K562 (cell line): ENCODE measurements around the gene CHL1. TPM values are rescaled to one million over a fixed set of nuclear protein-coding genes. Genes with fewer than 3 reads are reported as not detected.

ENCODE experiments used
- ATAC-seq: fragments of 200-7000 bp; cut with Tn5 transposase; 3 replicates; pipeline ENCODE4 v1.9.1; 2020; ENCODE audit warnings: moderate library complexity
- BruUV-seq: library from RNA; stranded (reverse); fragments of 400-500 nt; replicated peaks from 2 replicates; lab custom pipeline; 2021; lab: Mats Ljungman, UMichigan
- CTCF ChIA-PET: fragments of 300-600 bp; formaldehyde crosslinking; extraction: SDS; loops from one replicate; lab custom pipeline; 2021; ENCODE audit warnings: low intra/inter-chr PET ratio; lab: Yijun Ruan, JAX
- POLR2A ChIA-PET: fragments of 300-600, 350-650 bp; sonication (Branson Sonifier 250); formaldehyde crosslinking; extraction: SDS; loops from one replicate; lab custom pipeline; 2021; ENCODE audit warnings: antibody characterized with exemption, inconsistent platforms; lab: Yijun Ruan, JAX
- DNase-seq, 4 experiments: peaks; one replicate each; pipeline versions ENCODE4 v3.0.0 to v3.0.0-alpha.2; 2011 to 2018; ENCODE audit warnings: low spot score in 3 of 4, mixed read lengths in 3 of 4; ENCODE audit errors: extremely low read depth in 1 of 4
- FAIRE-seq: peaks from 2 replicates; lab custom pipeline; 2011; peaks lifted over from hg19 to GRCh38; lab: Jason Lieb, UNC
- H2AFZ ChIP-seq: 2 replicates; pipeline ENCODE4 v1.6.0; 2011; ENCODE audit warnings: low read depth, low read length, control low read depth, inconsistent platforms
- H3K27ac ChIP-seq: fragments of 200-600 bp; 3 replicates; pipeline ENCODE4 v1.8.0; 2011; ENCODE audit warnings: low read depth, mild to moderate bottlenecking, control low read depth, inconsistent platforms, low read length, moderate library complexity, mixed read lengths; ENCODE audit errors: extremely low read depth
- H3K27me3 ChIP-seq, 2 experiments: fragments of 300-600 bp in 1 of 2; 2 replicates in 1 of 2; 3 replicates in 1 of 2; pipeline versions ENCODE4 v1.6.0 to v1.8.0; 2011; ENCODE audit warnings: inconsistent platforms in 2 of 2, low read length in 2 of 2, mild to moderate bottlenecking in 1 of 2, mixed read lengths in 1 of 2, moderate library complexity in 1 of 2; ENCODE audit not compliant: control insufficient read depth in 2 of 2, insufficient read depth in 2 of 2
- H3K36me3 ChIP-seq: fragments of 300-600 bp; 3 replicates; pipeline ENCODE4 v1.8.0; 2011; ENCODE audit warnings: mild to moderate bottlenecking, low read length, inconsistent platforms; ENCODE audit not compliant: control insufficient read depth, insufficient read depth
- H3K4me1 ChIP-seq, 2 experiments: fragments of 200-600 bp in 1 of 2; replicated peaks in 1 of 2; 2 replicates in 1 of 2; 3 replicates in 1 of 2; pipeline versions ENCODE4 v1.5.1 to v1.8.0; 2011; ENCODE audit warnings: inconsistent platforms in 2 of 2, low read length in 2 of 2, mild to moderate bottlenecking in 1 of 2, mixed read lengths in 1 of 2, moderate library complexity in 1 of 2; ENCODE audit not compliant: control insufficient read depth in 2 of 2, insufficient read depth in 2 of 2
- H3K4me2 ChIP-seq: 2 replicates; pipeline ENCODE4 v1.6.1; 2011; ENCODE audit warnings: low read length, control low read depth, inconsistent platforms, mixed read lengths; ENCODE audit not compliant: insufficient read depth
- H3K4me3 ChIP-seq: fragments of 200-600 bp; sonication (generic), shearing (Covaris generic); 2 replicates; pipeline ENCODE4 v1.5.1; 2016; ENCODE audit warnings: control low read depth, inconsistent platforms
- H3K79me2 ChIP-seq: fragments of 200-600 bp; 3 replicates; pipeline ENCODE4 v1.8.0; 2011; ENCODE audit warnings: low read length, inconsistent platforms; ENCODE audit not compliant: control insufficient read depth, insufficient read depth
- H3K9ac ChIP-seq, 2 experiments: 2 replicates each; pipeline versions ENCODE4 v1.6.0 to v1.6.1; 2011; ENCODE audit warnings: low read depth in 2 of 2, low read length in 2 of 2, control low read depth in 1 of 2, inconsistent platforms in 1 of 2, mild to moderate bottlenecking in 1 of 2, mixed read lengths in 1 of 2; ENCODE audit not compliant: insufficient read depth in 1 of 2
- H3K9me1 ChIP-seq: one replicate; pipeline ENCODE4 v1.6.0; 2011; ENCODE audit warnings: inconsistent platforms, mild to moderate bottlenecking, low read length, moderate library complexity; ENCODE audit not compliant: control insufficient read depth, insufficient read depth
- H3K9me3 ChIP-seq: replicated peaks from 2 replicates; pipeline ENCODE4 v1.5.1; 2011; ENCODE audit warnings: low read depth, low read length, inconsistent platforms; ENCODE audit not compliant: control insufficient read depth, insufficient read depth
- H4K20me1 ChIP-seq: replicated peaks from 2 replicates; pipeline ENCODE4 v1.6.1; 2011; ENCODE audit warnings: low read length, inconsistent platforms, mixed read lengths; ENCODE audit not compliant: control insufficient read depth, insufficient read depth
- DMBX1 ChIP-seq: fragments of 250-450 bp; sonication (Bioruptor Pico); IDR thresholded peaks from 2 replicates; pipeline ENCODE4 v1.8.0; 2022; ENCODE audit warnings: inconsistent platforms, mild to moderate bottlenecking, moderate library complexity, borderline replicate concordance
- NR4A1 ChIP-seq, 2 experiments: fragments of 250-450 bp in 1 of 2; fragments of 450-650 bp in 1 of 2; sonication (Bioruptor Pico) in 1 of 2; IDR thresholded peaks; 2 replicates each; pipeline versions ENCODE4 v1.4.0 to v1.6.1; 2016 to 2020; ENCODE audit warnings: mild to moderate bottlenecking in 2 of 2, missing compliant biosample characterization in 1 of 2, missing genetic modification characterization in 1 of 2, moderate library complexity in 1 of 2
- ZNF274 ChIP-seq: IDR thresholded peaks from 2 replicates; pipeline ENCODE4 v1.6.1; 2011; ENCODE audit warnings: low read depth, mild to moderate bottlenecking, low read length, moderate library complexity, borderline replicate concordance
- ZNF699 ChIP-seq: fragments of 250-450 bp; sonication (Bioruptor Pico); IDR thresholded peaks from 2 replicates; pipeline ENCODE4 v1.8.0; 2021; ENCODE audit warnings: mild to moderate bottlenecking, moderate library complexity; ENCODE audit not compliant: insufficient replicate concordance
- ZNF830 ChIP-seq: fragments of 250-450 bp; sonication (Bioruptor Pico); IDR thresholded peaks from 2 replicates; pipeline ENCODE4 v1.5.0; 2021; ENCODE audit warnings: mild to moderate bottlenecking
- WGBS: fragments of 100-300 bp; shearing (Covaris generic); methylation state at CpG from one replicate; pipeline ENCODE4 v1.1.6; 2016; ENCODE audit warnings: low coverage, mixed read lengths; ENCODE audit not compliant: insufficient coverage; ENCODE audit errors: missing lambda C conversion rate; 5-methylcytosine and 5-hydroxymethylcytosine counted together
- in situ Hi-C: fragments of 300-500 bp; cut with MboI; formaldehyde crosslinking; loops from 4 replicates; pipeline ENCODE4 v1.15.0; 2018; ENCODE audit warnings: inconsistent platforms, mixed read lengths
- intact Hi-C: fragments of 100-400 bp; cut with micrococcal nuclease; formaldehyde crosslinking; loops from 2 replicates; pipeline ENCODE4 v1.14.2; 2022
- polyA plus RNA-seq, 8 experiments: library from polyadenylated mRNA; depleted of rRNA in 4 of 8; stranded (reverse) in 5 of 8; unstranded in 3 of 8; fragments of >200 nt; fragmentation: Nextera tagmentation in 2 of 8; fragmentation: Illumina TruSeq in 1 of 8; extraction: Ambion mirVana in 2 of 8; extraction: Trizol in 1 of 8; gene quantifications; 2 replicates each; pipeline versions ENCODE4 v1.2.1 to v1.2.3, GENCODE V29; 2011 to 2014; ENCODE audit warnings: inconsistent platforms in 1 of 8, missing spikeins in 1 of 8
- total RNA-seq, 7 experiments: library from RNA; depleted of rRNA in 6 of 7; stranded (reverse); fragments of >200 nt in 6 of 7; fragmentation: Illumina TruSeq in 2 of 7; extraction: Trizol in 2 of 7; gene quantifications; 2 replicates each; pipeline versions ENCODE4 v1.2.1 to v1.2.3, GENCODE V29; 2011 to 2021; ENCODE audit warnings: low replicate concordance in 1 of 7
- TF ChIP-seq, protein P1 (sequence below): fragments of 250-450 bp; sonication (Bioruptor Pico); IDR thresholded peaks from 2 replicates; pipeline ENCODE4 v1.5.1; 2021; ENCODE audit warnings: mild to moderate bottlenecking
- TF ChIP-seq, protein P2 (sequence below): fragments of 250-450 bp; sonication (Bioruptor Pico); IDR thresholded peaks from 2 replicates; pipeline ENCODE4 v1.4.0; 2020

Gene CHL1
- total and polyA plus RNA-seq, 9 of the 15 experiments (the other 6 are each of a cell fraction or from before 2014, with no cell fraction given) = 0.02 TPM; not detected in 8

DNA sequence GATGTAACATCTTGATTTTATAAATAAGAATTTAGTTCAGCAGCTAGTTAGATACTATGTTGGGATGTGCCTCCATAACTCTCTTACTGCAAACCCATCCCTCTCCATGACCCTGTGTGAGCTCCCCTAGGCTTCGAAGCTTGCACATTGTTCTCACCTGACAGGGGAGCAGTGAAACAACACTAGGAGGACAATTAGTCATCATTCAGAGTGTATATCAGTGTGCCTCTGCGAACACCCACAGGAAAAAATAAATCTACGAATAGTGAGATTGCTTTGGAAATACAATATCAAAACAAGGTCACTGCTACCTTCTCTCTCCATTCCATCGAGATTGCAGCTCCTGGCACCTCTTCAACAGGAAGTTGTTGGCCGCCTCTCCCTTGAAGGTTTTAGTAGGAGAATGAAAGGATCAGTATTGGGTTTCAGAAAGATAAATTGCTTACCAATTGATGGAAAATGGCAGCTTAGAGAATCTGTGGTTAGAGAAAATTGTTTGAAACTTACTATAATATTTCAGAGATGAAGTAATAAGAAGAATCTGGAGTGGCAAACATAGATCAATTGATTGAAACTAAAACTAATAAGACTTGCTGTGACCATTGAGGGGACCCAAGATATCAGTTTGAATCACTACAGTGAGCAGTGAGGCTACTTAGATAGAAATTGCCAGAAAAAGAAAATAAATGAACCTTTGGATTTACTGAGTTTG lies 103.2 kb downstream of the CHL1 start:
- Histone ChIP-seq H3K4me1 (no peaks in the 10 kb centered on the region), H3K4me3 (no peak overlapping the region), H3K36me3 (no peaks in the 10 kb centered on the region), H3K9me3 (0 out of 2 replicates have a peak, but pooled peaks cover 2% of the 10 kb centered on the region), H3K27ac (no peak overlapping the region), H3K9me1 (no peaks in the 10 kb centered on the region), H3K9ac (no peak overlapping the region), H4K20me1 (no peaks in the 10 kb centered on the region), H3K27me3 (no peaks in the 10 kb centered on the region), H3K4me2 (no peak overlapping the region), H3K79me2 (no peaks in the 10 kb centered on the region), H2AFZ (no peak overlapping the region)
- in situ Hi-C loops = no loop called here
- BruUV-seq = no TSS peak
- TF ChIP-seq ZNF699 (CRISPR knock-in tag) (no peak), ZNF830 (CRISPR knock-in tag) (no peak), ZNF274 (no peak), DMBX1 (no peak), NR4A1 (CRISPR knock-in tag; IDR thresholded peaks at IDR 0.05) (no peak), NR4A1 (tag; IDR thresholded peaks at IDR 0.05) (no peak)
- TF ChIP-seq, protein P1, sequence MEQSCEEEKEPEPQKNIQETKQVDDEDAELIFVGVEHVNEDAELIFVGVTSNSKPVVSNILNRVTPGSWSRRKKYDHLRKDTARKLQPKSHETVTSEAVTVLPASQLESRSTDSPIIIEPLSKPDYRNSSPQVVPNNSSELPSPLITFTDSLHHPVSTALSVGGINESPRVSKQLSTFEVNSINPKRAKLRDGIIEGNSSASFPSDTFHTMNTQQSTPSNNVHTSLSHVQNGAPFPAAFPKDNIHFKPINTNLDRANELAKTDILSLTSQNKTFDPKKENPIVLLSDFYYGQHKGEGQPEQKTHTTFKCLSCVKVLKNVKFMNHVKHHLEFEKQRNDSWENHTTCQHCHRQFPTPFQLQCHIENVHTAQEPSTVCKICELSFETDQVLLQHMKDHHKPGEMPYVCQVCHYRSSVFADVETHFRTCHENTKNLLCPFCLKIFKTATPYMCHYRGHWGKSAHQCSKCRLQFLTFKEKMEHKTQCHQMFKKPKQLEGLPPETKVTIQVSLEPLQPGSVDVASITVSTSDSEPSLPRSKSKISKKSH (CRISPR knock-in tag) = no peak
- TF ChIP-seq, protein P2, sequence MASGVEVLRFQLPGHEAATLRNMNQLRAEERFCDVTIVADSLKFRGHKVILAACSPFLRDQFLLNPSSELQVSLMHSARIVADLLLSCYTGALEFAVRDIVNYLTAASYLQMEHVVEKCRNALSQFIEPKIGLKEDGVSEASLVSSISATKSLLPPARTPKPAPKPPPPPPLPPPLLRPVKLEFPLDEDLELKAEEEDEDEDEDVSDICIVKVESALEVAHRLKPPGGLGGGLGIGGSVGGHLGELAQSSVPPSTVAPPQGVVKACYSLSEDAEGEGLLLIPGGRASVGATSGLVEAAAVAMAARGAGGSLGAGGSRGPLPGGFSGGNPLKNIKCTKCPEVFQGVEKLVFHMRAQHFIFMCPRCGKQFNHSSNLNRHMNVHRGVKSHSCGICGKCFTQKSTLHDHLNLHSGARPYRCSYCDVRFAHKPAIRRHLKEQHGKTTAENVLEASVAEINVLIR = no peak
- no peak for ATAC-seq
- no peak for DNase-seq
- intact Hi-C loops = no loop called here
- no peak for FAIRE-seq
- POLR2A ChIA-PET = no interaction called here
- WGBS = 1% methylated on average over 5 of the region's 5 CpGs
- CTCF ChIA-PET = no interaction called here
